Measurements from ENCODE around the gene ANTXRL. TPM values are rescaled to one million over a fixed set of nuclear protein-coding genes. Genes with fewer than 3 reads are reported as not detected.

ANTXRL gene
- total RNA-seq, result not detected

DNA sequence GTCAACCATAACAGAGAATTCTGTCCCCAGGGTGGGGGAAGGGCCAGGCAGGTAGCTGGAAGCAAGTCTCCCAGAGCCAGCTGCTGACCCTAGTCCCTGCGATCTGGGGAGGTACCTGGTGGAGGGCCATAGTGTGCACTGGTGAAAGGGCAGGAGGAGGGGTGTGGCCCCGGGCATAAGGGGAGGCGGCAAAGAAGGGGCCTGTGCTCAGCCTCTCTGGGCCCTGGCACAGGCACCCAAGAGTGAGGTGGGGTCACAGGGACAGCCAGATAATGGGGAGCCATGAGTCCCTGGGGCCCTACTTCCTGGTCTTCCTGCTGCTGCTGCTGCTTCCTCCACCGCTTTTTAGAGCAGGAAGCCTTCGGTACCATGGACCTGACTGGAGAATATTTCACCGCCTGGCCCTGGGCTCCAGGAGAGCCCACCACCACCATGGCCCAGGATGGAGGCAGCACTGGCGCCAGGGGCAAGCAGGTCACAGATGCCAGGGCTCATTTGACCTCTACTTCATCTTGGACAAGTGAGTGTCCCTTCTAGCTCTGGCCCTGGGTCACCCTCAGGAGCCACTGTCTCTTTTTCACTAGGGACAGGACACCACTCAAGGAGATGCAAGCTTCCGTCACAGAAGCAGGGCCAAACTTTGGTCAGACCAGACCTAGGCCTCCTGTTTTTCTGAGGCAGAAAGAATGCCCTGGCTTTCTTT, at the start of gene ANTXRL:
TSS of gene ANTXRL (plus strand) at position 7 of the 703 bp plus-strand sequence. CDS start at position 273, 266 bp downstream.
- TF ChIP-seq, protein P1, sequence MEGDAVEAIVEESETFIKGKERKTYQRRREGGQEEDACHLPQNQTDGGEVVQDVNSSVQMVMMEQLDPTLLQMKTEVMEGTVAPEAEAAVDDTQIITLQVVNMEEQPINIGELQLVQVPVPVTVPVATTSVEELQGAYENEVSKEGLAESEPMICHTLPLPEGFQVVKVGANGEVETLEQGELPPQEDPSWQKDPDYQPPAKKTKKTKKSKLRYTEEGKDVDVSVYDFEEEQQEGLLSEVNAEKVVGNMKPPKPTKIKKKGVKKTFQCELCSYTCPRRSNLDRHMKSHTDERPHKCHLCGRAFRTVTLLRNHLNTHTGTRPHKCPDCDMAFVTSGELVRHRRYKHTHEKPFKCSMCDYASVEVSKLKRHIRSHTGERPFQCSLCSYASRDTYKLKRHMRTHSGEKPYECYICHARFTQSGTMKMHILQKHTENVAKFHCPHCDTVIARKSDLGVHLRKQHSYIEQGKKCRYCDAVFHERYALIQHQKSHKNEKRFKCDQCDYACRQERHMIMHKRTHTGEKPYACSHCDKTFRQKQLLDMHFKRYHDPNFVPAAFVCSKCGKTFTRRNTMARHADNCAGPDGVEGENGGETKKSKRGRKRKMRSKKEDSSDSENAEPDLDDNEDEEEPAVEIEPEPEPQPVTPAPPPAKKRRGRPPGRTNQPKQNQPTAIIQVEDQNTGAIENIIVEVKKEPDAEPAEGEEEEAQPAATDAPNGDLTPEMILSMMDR (IDR thresholded peaks at IDR 0.05), result no peak
- POLR2A ChIA-PET, result no interaction called here

DNA sequence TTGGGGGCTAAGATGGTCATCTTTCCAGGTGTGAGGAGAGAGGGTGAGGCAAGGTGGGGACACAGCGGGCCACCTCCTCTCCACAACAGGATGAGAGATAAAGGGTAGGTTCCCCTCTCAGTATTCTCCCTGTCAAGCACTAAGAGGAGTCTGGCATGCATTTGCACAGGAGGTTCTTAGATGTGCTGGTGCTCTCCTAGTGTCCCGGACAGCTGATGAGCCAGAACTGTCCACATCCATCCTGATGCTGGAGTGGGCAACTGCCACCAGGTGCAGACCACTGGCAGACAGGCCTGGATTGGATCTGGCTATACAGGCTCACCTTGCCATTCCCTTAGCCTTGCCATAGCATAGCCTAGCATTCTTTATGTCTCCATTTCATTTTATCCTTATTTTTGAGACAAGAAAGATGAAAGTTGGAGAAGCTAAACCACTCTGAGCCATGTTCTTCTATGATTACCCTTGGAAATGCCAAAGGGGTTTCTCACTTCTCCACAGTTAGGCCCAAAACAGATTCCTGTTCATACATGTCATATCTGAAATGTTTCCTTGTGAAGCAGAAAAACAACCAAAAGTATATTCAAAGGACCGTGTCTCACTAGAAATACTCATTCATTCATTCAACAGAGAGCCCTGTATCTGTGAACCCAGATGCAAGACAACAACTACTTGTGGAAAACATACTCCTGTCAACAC, 48.8 kb upstream of the ANTXRL start:
- no peak overlapping the region for H3K27ac Mint-ChIP-seq
- intact Hi-C loops (cut with micrococcal nuclease), result no loop called here
- no peaks in the 10 kb centered on the region for H3K27me3 Mint-ChIP-seq
- TF ChIP-seq, protein P1 (IDR thresholded peaks at IDR 0.05), result no peak
- no peak for DNase-seq
- no peak for ATAC-seq
- H3K4me1 Mint-ChIP-seq (ENCODE audit: low read depth), result peaks cover 31% of the 10 kb centered on the region
- H3K9me3 Mint-ChIP-seq, result peaks cover 9% of the 10 kb centered on the region
- CTCF ChIA-PET, result interaction anchor here (1.0 to 2.3 kb wide), 2 partner anchors 8 to 9 kb away, joined by 4 to 16 read pairs; no protein-coding TSS in a partner anchor
- POLR2A ChIA-PET, result no interaction called here
- peaks cover 37% of the 10 kb centered on the region for H3K36me3 Mint-ChIP-seq (ENCODE audit: low read depth)
- no peak overlapping the region for H3K4me3 Mint-ChIP-seq

More for the DNA sequence above, at the start of gene ANTXRL:
- Mint-ChIP-seq H3K27ac (no peak within 1 kb of the TSS), H3K4me1 (ENCODE audit: low read depth) (peaks cover 19% of the 10 kb centered on the region), H3K36me3 (ENCODE audit: low read depth) (no peaks in the 10 kb centered on the region), H3K4me3 (no peak within 1 kb of the TSS), H3K9me3 (no peaks in the 10 kb centered on the region), H3K27me3 (peaks cover 9% of the 10 kb centered on the region)
- ATAC-seq (no peak), DNase-seq (no peak)
- CTCF ChIA-PET, result interaction anchor here (3.1 kb wide), 1 partner anchor 58 kb away, joined by 12 read pairs; no protein-coding TSS in a partner anchor
- intact Hi-C loops (cut with micrococcal nuclease), result no loop called here

DNA sequence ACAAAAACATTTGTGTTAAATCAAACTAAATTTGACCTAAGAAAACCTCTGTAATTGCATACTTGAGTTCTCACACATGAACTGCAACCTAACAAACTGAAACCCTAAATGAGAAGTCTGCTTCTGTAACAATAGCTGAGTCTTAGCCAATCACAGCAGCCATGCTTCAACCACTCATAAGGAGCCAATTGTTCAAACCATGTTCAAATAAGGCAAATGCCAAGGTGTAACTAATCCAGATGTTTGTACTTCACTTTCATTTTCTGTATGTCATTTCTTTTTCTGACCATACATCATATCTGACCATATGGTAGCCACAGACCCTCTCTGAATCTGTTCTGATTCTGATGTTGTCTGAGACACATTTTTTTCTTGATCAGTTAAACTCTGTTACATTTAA, 47.5 kb upstream of the ANTXRL start:
- H3K4me1 Mint-ChIP-seq (ENCODE audit: low read depth), result peaks cover 35% of the 10 kb centered on the region
- ChIA-PET POLR2A (interaction anchor here (0.6 kb wide), 1 partner anchor 146 kb away, joined by 3 read pairs; no protein-coding TSS in a partner anchor), CTCF (interaction anchor here (2.3 kb wide), 1 partner anchor 10 kb away, joined by 16 read pairs; no protein-coding TSS in a partner anchor)
- TF ChIP-seq, protein P1 (IDR thresholded peaks at IDR 0.05), result no peak
- peaks cover 50% of the 10 kb centered on the region for H3K36me3 Mint-ChIP-seq (ENCODE audit: low read depth)
- intact Hi-C loops (cut with micrococcal nuclease), result no loop called here
- H3K27me3 Mint-ChIP-seq, result no peaks in the 10 kb centered on the region
- H3K9me3 Mint-ChIP-seq, result peaks cover 14% of the 10 kb centered on the region
- ATAC-seq (peak; percentile 75), DNase-seq (no peak)
- H3K27ac Mint-ChIP-seq, result peak overlapping the region; percentile 58
- no peak overlapping the region for H3K4me3 Mint-ChIP-seq

DNA sequence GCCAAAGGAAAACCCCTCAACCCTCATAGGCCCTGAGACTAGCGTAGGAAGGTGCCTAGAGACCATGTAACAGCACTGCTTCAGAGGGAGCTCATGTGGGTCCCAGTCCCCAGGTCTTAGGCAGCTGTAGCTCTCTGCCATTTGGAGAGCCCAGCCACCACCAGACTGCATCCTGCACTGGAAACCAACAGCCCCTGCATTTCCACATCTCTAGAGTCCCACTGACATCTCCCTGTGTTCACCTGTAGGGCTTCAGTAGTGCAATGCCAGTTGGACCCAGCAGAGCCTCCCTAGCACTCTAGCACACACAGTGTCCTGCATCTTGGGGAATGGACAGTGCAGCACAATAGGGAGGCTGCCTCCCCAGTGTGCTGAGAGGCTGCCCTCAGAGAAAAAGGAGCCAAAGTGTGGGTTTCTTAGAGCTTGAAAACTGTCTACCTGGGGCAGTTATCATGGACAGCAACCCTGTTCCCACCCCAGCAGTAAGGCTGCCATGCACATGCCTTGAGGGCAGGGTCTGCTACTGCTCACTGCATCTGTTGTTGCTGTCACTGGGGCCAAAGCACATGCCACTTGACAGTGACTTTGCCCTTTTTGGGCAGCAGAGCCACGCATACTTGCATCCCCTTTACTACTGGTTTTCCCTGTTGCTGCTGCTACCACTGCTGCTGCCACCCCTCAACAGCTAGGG, 46.7 kb upstream of the ANTXRL start:
- ATAC-seq, result no peak
- H3K9me3 Mint-ChIP-seq, result peaks cover 14% of the 10 kb centered on the region
- CTCF ChIA-PET, result interaction anchor here (2.3 kb wide), 1 partner anchor 11 kb away, joined by 16 read pairs; no protein-coding TSS in a partner anchor
- H3K27me3 Mint-ChIP-seq, result no peaks in the 10 kb centered on the region
- TF ChIP-seq, protein P1 (IDR thresholded peaks at IDR 0.05), result no peak
- H3K27ac Mint-ChIP-seq, result no peak overlapping the region
- H3K4me1 Mint-ChIP-seq (ENCODE audit: low read depth), result peaks cover 35% of the 10 kb centered on the region
- intact Hi-C loops (cut with micrococcal nuclease), result no loop called here
- H3K36me3 Mint-ChIP-seq (ENCODE audit: low read depth), result peaks cover 49% of the 10 kb centered on the region
- no peak for DNase-seq
- no peak overlapping the region for H3K4me3 Mint-ChIP-seq
- POLR2A ChIA-PET, result interaction anchor here (0.6 kb wide), 1 partner anchor 146 kb away, joined by 3 read pairs; no protein-coding TSS in a partner anchor

All from activated CD8-positive, alpha-beta T cell treated with anti-CD3 and anti-CD28 coated beads for 36 hours (primary cell).